ENCODE measurements around the gene ANKMY1. TPM values are rescaled to one million over a fixed set of nuclear protein-coding genes. Genes with fewer than 3 reads are reported as not detected.

Gene ANKMY1
- total and polyA plus RNA-seq, 12 donors, result 1.9 to 15.6 (median 5.3) TPM

GRCh38 chr2:240560084-240560479 is 2.3 kb upstream of the ANKMY1 start, which contains the start of gene DUSP28:
DUSP28 (plus strand) TSS chr2:240560357; CDS start chr2:240560685, 328 bp downstream.
- H3K9me3 ChIP-seq, result no peaks in the 10 kb centered on the region
- intact Hi-C loops (cut with DNase I), result loop anchor here in 1 of 10 donors (5.0 kb wide), 1 partner anchor 37 kb away; no protein-coding TSS in a partner anchor
- peak; percentile 89 to 93 for DNase-seq
- H3K27me3 ChIP-seq, result no peaks in the 10 kb centered on the region
- TF ChIP-seq, protein P1, sequence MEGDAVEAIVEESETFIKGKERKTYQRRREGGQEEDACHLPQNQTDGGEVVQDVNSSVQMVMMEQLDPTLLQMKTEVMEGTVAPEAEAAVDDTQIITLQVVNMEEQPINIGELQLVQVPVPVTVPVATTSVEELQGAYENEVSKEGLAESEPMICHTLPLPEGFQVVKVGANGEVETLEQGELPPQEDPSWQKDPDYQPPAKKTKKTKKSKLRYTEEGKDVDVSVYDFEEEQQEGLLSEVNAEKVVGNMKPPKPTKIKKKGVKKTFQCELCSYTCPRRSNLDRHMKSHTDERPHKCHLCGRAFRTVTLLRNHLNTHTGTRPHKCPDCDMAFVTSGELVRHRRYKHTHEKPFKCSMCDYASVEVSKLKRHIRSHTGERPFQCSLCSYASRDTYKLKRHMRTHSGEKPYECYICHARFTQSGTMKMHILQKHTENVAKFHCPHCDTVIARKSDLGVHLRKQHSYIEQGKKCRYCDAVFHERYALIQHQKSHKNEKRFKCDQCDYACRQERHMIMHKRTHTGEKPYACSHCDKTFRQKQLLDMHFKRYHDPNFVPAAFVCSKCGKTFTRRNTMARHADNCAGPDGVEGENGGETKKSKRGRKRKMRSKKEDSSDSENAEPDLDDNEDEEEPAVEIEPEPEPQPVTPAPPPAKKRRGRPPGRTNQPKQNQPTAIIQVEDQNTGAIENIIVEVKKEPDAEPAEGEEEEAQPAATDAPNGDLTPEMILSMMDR (IDR thresholded peaks at IDR 0.05), result no peak
- H3K4me3 ChIP-seq, result peak within 1 kb of the TSS; percentile 69 to 97 (median 86)
- peaks cover 0 to 17% (median 0%) of the 10 kb centered on the region in 9 donors for H3K36me3 ChIP-seq
- WGBS, 2 donors, result 1% methylated on average over 39 of the region's 39 CpGs
- peak; percentile 81 to 88 (median 84) for ATAC-seq
- H3K4me1 ChIP-seq, result peaks cover 9 to 75% (median 41%) of the 10 kb centered on the region in 9 donors
- H3K27ac ChIP-seq, result peak within 1 kb of the TSS; percentile 96 to 100 (median 99)

DNA sequence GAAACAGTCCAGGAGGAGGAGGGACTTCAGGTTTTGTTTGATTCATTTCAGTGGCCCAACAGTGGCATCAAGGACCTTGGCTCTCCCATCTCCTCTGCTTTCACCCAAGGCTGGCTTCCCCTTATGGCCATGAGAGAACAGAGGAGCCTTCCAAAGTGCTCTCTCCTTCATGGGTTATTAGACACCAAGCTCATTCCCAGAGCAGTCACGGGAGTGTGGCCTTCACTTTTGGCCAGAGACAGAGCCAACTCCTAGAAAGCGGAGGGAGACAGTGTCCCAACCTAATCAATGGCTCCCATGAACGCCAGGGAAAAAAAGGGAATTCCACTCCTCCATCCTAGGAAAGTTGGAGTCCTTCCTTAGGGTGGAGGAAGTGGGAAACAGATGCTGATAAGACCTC is 1.5 kb upstream of the ANKMY1 start:
- ATAC-seq (no peak), DNase-seq (no peak)
- Histone ChIP-seq H3K9me3 (no peaks in the 10 kb centered on the region), H3K4me3 (no peak overlapping the region), H3K36me3 (peaks cover 0 to 24% (median 0%) of the 10 kb centered on the region in 9 donors), H3K27me3 (no peaks in the 10 kb centered on the region), H3K4me1 (peaks cover 9 to 67% (median 41%) of the 10 kb centered on the region in 9 donors), H3K27ac (no peak overlapping the region)
- WGBS, 2 donors, result 90 to 93% methylated on average over 3 of the region's 3 CpGs
- intact Hi-C loops (cut with DNase I), result no loop called here
- TF ChIP-seq, protein P1 (IDR thresholded peaks at IDR 0.05), result no peak

- no peak for DNase-seq
- Histone ChIP-seq H3K9me3 (no peaks in the 10 kb centered on the region), H3K4me1 (peaks cover 9 to 64% (median 45%) of the 10 kb centered on the region in 9 donors), H3K4me3 (peak overlapping the region in 8 of 10 donors; percentile 31 to 59 (median 54)), H3K27me3 (no peaks in the 10 kb centered on the region), H3K36me3 (peaks cover 0 to 16% (median 0%) of the 10 kb centered on the region in 9 donors), H3K27ac (no peak overlapping the region)
- 79 to 82% methylated on average over 18 of the region's 18 CpGs for WGBS, 2 donors
- no peak for ATAC-seq
- intact Hi-C loops (cut with DNase I), result no loop called here
- TF ChIP-seq, protein P1 (IDR thresholded peaks at IDR 0.05), result no peak
These were observed 511 bp upstream of the ANKMY1 start for GRCh38 chr2:240558236-240558761.

GRCh38 chr2:240557101-240557751 is 562 bp downstream of the ANKMY1 start:
- peak in 1 of 2 donors; percentile 18 for DNase-seq
- Histone ChIP-seq H3K4me3 (peak overlapping the region; percentile 29 to 59 (median 52)), H3K27ac (no peak overlapping the region), H3K9me3 (no peaks in the 10 kb centered on the region), H3K4me1 (peaks cover 9 to 59% (median 41%) of the 10 kb centered on the region in 9 donors), H3K27me3 (no peaks in the 10 kb centered on the region), H3K36me3 (peaks cover 0 to 23% (median 0%) of the 10 kb centered on the region in 9 donors)
- intact Hi-C loops (cut with DNase I), result no loop called here
- no peak for ATAC-seq
- TF ChIP-seq, protein P1 (IDR thresholded peaks at IDR 0.05), result no peak
- WGBS, 2 donors, result 29 to 32% methylated on average over 40 to 51 of the region's 51 CpGs
